Ecto neural progenitor cell (in vitro differentiated cells): ENCODE measurements around the gene ARAP2.

ENCODE experiments used
- DNase-seq: peaks from one replicate; pipeline ENCODE4 v3.0.0-alpha.2; 2018; ENCODE audit warnings: low spot score

Gene ARAP2

DNA sequence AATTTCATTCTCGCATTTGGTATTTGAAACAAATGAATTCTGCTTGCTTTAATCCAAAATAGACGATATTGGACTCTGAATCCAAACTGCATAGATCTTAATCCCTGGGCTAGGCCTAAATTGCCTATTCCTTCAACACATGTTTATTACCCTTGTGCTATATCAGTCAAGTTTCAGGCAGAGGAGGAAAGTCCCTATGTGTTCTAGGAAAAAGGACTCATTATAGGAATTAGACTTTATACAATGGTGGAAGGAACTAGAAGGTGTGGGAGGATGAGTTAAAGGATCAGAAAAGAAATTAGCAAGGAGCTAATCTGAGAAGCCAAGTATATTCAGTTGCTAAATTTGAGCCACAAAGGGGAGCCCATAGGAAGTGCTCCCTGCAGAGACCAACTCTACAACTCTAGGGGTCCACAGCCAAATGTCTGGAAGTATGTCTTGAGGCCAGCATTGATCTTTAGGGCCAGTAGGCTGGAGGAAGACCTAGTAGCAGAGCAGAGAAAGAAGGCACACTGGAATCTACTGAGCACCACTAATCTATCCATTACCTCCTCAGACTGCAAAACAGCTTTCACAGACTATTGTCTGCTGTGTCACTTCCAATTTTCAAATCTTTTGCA lies 20.0 kb upstream of the ARAP2 start:
- DNase-seq = no peak

DNA sequence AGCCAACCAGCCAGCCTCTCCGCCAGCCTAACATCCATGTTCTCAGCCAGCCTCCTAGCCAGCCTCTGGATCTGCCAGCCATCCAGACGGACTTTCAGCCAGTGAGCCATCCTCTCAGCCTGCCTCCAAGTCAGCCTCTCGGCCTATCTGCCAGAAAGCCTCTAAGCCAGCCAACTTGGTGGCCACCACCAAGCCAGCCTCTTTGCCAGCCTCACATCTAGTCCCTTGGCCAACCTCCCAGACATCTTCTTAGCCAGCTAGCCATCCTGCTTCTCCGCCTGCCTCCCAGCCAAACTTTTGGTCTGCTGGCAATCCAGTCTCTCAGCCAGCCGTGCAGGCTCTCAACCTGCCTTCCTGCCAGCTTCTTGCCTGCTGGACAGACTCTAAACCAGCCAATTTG lies 16.4 kb upstream of the ARAP2 start:
- no peak for DNase-seq

DNA sequence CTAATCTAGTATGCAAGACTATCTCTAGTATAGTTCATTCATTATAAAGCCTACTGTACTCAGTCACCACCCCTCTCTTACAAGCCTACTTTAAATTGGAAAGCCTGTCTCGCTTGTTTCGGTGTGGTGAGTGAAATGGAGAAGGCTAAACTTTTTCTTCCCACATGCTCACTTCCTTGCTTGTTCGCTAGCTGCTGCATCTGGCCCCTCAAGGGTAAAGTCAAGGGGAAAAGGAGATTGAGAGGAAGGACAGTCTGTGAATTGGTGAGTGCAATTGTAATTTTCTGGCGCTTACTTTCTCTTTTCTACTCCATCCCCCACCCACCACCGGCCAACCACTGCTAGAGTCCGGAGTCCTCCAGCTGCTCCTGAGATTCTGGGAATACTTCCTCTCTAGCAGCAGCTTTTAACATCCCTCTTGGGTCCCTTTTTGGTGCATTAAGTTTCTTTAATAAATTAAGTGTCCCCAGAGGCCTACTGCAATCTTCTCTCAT lies 12.1 kb upstream of the ARAP2 start:
- no peak for DNase-seq

DNA sequence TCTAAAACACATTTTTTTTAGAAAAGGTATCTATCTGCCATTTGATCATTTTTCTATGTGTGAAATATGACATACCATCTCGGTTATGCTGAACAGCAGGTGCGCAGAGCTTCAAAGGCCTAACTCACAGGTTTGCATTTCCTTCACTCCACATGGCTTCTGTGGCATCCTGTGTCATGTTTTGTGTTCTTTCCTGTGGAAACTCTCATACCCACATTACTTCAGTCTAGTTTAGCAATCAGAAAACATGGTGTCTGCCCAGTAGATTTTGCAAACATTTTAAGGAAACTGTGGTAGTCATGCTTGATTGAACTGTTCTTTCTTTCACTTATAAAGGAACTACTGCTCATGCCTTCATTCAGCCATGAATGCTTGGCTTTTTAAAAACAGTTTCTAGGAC lies 11.3 kb upstream of the ARAP2 start:
- no peak for DNase-seq

DNA sequence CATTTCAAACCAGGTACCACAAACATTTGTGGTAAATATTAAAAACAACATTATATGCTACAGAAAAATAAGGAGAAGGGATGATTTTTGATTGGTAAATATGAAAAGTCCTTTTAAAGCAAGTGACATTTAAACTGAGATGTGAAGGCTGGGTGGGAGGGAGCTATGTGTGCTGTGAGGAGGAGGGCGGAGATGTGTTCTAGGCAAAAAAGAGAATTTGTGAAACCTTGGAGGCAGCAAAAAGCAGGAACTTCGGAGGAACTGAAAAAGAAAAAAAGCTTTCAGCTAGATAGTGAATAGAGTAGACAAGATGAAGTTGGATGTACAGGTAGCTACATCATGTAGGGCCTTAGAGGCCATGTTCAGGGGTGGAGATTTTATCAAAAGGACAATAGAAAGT lies 10.1 kb upstream of the ARAP2 start:
- DNase-seq = no peak

DNA sequence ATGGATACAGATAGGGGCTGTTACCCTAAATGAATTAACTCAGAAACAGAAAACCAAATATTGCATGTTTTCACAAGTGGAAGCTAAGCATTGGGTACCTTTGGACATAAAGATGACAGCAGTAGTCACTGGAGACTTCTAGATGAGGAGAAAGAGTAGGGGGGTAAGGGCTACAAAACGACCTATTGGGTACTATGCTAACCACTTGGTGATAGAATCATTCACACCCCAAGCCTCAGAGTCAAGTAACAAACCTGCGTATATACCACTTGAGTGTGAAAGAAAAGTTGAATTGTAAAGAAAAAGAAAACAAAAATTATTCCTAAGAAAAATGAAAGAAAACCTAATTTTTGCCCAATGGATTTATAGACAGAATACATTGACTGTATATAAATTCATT lies 7.7 kb upstream of the ARAP2 start:
- DNase-seq = no peak

DNA sequence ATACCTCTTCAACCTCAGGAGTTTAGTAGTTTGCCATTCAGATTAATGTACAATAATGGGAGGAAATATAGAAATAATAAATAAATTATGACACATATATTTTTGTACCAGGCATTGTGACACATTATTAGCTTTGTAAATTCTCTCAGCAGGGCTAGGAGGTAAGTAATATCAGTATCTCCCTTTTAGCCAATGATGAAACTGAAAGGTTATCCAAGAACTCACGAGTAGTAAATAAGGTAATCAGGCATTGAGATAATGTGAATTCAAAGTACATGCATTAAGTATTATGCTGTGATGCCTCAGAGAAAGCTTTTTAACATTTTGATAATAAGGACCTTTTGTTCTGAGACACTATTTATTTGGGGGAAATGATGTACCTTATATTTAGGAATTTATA lies 5.3 kb upstream of the ARAP2 start:
- DNase-seq = no peak

DNA sequence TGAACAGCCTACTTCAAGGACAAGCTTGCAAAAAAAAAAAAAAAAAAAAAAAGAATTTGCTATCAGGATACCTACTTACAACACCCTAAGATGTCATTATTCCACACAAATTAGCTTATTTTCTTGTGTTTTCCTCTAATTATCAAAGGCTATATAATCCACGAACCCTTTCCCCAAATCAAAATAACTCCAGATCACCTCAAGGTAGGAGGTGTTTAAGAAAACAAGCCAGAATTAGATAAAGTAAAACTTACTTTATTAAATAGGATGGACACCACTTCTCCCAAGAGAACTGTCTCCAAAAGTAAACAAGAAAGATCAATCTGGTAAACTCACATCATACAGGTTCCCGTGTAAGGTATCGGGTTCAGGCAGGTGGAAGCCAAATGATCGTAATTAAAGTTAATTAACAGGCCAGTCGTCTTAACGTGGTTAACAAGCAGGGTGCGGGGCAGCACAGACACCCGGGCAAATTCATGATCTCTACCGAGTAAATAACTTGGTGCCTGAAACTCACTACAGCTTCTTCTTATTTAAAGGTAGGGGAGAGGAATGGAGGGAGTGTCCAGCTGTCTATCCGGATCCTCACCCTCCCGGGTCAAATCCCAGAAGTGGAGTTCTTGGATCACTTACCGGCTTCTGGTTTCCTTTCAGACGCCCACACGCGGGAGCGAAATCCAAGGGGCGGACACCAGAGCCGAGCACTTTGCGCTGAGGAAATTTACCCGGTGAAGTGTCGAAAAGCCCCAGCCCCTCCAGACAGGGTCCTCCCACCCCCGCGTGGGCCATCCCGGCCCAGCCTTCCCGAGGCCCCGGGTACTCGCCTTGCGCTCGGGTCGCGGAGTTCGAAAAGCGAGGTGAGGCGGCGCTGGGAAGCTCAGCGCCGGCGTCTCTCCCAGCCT lies 708 bp downstream of the ARAP2 start:
- no peak for DNase-seq

DNA sequence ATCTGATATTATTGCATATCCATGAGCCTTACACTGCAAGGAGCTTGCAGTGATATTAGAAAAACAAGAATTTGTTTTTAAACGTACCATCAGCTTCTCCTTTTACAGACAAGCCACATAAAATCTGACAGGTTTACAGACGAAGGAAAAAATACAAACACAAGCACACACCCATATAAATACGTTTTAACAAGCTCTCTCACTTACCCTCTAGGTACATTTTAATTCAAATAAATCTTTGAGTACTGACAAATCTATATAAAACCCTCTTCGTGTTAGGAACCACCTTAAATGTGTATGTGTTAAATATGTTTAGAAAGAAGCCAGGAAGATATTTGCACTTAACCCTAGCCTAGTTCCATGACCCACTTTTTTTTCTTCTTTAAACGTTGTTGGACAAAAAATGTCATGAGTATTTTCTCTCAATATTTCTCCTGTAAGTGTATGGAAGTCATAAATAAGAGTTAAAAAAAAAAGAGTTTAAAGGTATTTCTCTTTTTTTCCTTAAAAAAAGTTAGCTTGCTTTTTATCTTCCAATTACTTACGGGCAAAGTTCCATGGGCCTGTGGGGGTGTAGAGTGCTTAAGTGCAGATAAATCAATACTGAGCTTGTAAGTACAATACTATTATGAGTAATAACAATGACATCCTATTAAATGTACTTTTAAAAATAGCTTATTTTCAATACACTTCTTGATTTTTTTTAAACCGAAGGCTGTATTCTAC lies 1.5 kb downstream of the ARAP2 start:
- no peak for DNase-seq

DNA sequence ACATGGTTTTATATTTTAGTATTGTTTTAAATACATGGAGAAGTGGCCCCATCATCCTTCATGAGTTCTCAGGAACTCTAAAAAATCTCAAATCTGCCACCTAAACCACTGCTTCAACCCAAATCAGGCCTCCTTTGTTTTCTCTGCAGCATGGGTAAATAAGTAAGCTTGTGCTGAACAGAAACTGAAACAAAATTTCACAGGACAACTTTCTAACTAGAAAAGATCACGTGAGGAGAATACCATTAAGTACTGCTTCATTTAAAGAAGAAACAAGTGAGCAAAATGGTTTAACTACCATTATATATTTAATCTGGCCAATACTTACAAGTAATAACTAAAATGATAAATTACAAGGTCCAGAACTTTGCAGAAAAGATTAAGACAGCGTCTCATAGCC lies 2.5 kb downstream of the ARAP2 start:
- DNase-seq = no peak

DNA sequence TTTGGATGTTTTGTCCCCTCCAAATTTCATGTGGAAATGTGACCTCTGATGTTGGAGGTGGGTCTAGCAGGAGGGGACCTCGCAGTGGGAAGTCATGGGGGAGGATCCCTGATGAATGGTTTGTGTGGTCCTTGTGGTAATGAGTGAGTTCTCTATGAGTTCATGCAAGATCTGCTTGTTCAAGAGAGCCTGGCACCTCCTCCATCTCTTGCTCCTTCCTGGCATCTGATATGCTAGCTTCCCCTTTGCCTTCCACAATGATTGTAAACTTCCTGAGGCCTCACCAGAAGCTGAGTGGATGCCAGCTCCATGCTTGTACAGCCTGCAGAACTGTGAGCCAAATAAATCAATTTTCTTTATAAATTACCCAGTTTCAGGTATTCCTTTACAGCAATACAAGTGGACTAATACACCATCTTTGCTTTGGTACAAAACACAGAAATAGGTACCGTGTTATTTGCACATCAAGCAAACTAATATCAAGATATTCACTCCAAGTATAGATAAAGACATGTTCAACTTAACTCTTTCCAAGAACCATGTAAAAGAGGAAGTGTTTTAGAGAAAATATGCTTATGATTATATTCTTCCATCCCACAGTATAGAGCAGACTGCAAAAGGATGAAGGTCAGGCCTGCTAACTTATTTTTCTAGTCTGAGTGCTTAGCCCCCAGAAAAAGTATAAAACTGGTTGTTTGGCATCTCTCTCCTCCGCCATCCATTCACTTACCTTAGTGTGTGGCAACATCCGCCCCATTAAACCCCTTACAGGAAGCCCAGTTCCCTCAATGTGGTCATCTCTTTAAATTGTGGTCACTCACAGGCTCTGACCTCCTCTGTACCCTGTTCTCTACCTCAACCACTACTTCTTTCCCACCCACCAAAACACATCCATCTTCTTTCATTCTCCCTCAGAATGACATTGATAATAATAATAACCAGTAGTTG lies 6.7 kb downstream of the ARAP2 start:
- no peak for DNase-seq

DNA sequence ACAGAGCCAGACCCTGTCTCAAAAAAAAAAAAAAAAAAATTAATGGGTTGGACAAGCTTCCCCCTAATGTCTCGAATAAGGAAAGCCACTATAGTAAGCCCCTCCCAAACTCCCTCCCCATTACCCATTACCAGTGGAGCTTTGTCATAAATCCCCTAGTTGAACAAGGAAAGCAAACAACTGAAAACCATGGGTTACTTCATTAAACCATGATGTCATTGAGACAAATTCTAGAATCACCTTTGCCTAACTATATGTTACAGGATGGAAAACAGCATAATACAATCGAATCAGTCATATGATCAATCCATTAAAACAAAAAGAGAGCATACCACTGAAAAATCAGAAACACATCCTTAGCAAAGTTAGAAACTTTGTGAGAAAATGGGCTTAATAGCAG lies 8.2 kb downstream of the ARAP2 start:
- DNase-seq = no peak

DNA sequence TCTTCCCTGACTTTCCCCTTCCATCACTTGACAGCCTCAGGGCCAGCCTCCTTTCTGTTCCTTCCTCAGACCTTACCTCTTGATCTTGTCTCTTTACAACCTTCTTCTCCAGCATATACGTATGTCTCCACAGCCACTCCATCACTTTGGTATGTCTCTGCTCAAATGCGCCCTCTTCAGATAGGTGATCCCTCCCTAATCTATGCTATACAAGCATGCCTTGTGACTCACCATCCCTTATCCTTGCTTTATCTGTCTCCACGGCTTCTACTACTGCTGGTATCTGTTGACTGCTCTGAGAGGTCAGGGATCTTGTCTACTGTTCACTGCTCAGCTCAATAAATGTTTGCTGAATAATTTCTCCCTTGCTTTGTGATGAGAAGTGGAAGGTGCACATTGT lies 9.0 kb downstream of the ARAP2 start:
- no peak for DNase-seq

DNA sequence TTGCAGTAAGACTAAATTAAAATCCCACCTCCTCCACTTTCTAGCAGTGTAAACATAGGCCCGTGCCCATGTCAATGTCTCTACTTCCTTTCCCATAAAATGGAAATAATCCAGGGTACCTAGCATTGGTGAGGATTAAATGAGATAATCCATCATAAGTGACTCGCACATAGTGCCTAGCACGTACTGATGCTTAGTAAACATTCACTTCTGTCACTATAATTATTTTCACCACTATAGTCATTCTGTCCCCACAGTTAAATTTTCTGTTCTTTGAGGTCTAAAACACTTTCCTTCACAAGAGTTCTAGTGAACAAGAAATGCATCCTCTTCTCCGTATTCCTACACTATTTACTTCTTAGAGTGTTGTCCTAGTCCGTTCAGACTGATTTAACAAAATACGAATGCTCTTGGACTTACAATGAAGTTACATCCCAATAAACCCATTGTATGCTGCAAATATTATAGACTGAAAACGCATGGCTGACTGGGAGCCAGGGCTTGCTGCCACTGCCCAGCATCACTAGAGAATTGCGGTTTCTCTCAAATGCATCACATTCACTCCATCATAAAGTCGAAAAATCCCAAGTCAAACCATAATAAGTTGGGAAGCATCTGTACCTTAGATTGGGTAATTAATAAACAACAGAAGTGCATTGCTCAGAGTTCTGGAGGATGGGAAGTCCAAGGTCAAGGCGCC lies 10.6 kb downstream of the ARAP2 start:
- no peak for DNase-seq

DNA sequence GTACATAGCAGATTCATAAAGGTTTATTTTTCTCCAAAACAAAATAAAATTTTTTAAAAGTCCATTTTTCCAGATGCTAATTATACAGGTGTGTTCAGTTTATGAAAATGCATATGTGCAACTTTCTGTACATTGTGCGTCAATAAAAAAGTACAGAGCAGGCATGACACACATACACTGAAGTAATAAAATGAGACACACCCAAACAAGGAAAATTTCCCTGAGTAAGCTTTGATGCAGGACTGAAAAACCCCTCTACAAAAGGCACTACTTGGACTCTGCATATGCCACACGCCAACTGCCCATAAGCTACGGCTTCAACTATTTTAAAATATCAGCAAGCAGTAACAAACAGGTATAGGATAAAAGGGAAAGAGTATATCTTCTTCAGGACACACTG lies 13.8 kb downstream of the ARAP2 start:
- no peak for DNase-seq

DNA sequence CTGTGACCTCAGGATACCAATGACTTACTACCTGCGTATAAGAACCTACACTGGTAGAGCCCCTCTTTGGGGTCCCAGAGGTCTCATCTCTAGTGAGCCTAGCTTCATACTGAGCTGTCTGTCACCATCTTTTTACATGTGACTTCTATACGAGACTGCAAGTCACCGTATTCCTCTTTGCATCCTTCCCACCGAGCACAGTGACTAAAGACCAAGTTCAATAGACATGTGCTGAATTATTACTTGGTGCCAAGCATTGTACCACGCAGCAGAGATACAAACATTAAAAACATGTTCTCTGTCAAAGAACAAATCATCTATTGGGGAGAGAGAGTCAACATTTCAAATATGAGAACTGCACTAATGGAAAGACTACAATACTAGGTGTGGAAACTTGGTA lies 16.4 kb downstream of the ARAP2 start:
- no peak for DNase-seq

DNA sequence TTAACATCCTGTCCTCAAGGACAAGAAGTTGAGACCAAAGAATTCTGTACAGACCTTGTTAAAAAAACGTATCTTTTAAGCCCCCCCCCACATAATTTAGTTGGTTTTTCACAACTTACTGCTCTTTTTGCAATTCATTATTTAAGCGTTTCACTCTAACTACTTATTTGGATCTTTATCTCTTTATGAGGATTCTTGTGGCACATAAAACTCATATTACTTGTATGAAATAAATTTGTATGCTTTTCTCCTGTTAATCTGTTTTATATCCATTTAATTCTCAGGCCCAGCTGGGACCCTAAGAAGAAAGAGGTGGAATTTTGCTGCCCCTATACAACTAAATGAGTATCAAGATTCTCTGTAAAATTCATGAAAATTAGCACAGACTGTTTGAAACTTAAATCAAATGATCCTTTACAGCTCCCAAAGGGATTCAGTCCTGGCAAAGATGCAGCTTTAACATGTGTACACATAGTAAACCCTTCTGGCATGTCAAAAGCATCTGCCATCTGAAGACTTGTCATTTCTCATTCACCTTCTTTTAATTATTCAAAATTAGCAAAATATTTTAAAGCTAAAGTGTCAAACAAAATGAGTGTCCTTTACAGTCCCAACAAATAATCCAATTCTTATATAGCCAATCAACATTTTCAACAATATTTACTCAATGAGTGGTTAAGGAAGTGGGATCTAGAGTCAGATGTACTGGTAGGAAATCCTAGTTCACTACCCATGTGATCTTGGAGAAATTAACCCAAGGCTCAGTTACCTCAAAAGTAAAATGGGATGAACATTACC lies 17.7 kb downstream of the ARAP2 start:
- no peak for DNase-seq

DNA sequence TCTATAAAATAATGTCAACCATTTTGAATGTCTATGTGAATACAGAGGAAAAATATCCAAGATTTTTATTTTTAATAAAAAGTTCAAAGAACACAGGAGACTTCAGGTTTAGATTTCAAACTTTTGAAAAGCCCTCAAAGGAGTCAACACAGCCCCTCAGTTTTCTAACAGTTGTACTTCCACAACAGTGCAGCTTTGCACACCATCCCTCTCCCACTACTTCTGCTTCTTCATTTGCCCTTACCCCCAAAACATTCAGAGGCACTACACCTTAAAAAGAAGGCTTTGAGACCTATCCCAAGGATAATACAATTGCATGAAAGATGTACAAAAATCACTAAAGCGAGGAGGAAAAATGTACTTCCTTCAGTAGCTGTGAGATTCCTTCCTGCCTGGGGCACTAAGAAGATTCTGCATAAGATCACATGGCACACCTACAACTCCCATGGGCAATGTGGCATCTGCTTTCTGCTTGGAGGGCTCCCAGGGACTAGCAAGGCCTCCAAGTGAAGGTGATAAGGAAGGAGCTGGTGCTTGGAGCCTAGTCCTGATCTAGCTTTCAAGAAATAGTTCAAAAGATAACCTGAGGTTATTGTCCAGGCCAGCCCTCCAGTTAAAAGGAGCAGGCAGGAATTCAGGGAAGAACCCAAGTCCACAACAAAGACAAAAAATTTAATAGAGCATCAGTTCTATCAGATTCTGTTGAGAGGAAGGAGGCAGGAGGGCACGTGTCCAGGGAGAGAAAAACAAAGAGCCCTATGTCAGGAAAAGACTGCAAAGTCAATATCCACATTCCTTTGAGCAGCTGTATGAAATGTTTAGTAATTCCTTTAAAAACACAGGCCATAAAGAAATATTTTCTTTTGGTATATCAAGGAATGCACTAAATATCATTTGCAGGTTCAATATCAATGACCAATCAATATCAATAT lies 19.1 kb downstream of the ARAP2 start:
- no peak for DNase-seq

DNA sequence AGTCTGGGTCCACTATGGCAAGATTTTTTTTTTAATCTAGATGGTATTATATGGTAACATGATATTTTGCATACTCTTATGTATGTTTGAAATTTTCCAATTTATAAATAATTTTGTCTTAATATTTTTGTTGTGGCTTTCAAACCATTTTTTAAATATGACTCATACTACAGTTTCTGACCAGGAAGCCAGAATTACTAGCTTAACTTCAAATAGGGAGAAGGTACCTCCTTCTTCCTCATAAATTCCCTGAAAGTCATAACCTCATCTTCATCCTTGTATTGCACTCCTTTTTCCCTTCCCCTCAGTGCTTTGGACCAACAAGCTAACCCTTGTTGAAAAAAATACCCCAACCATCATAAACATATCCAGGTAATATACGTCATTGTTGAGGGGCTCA lies 21.6 kb downstream of the ARAP2 start:
- DNase-seq = no peak
